Prostate gland (tissue), 2 donors: ENCODE results near the gene GH2.
"Not testable (repeated sequence)": the region's sequence is repeated elsewhere in the genome, so short reads cannot be mapped to it uniquely, and the experiment has no call there.

Experiments used
- CTCF ChIP-seq, 4 experiments: fragments of 200-600 bp in 2 of 4; fragments of 450-650 bp in 2 of 4; sonication (generic) in 2 of 4; IDR thresholded peaks; 1 replicate in 3 of 4; 2 replicates in 1 of 4; pipeline ENCODE4 v1.5.1; 2016 to 2019; ENCODE audit warnings: antibody characterized with exemption in 4 of 4, mild to moderate bottlenecking in 2 of 4, moderate library complexity in 2 of 4
- POLR2A ChIP-seq: fragments of 450-650 bp; IDR thresholded peaks from one replicate; pipeline ENCODE4 v1.6.1; 2016; ENCODE audit warnings: antibody characterized with exemption, mild to moderate bottlenecking
- POLR2AphosphoS5 ChIP-seq: sonication (generic); formaldehyde crosslinking; IDR thresholded peaks from one replicate; pipeline ENCODE4 v1.6.1; 2017; ENCODE audit warnings: antibody characterized with exemption

- not testable (repeated sequence) for TF ChIP-seq POLR2A; CTCF (IDR thresholded peaks at IDR 0.05); POLR2AphosphoS5
Observed at GRCh38 chr17:63882626-63883126, 932 bp upstream of the GH2 start.
